Measurements from ENCODE around the gene IER3IP1. TPM values are rescaled to one million over a fixed set of nuclear protein-coding genes. Genes with fewer than 3 reads are reported as not detected.
A peak's percentile ranks its signal among the peaks of the same experiment; 100 is the strongest.

The IER3IP1 gene
- total and polyA plus RNA-seq, 2 of the 4 experiments (the other 2 are of a cell fraction): 7.0 to 11.7 TPM

GRCh38 chr18:47163241-47163640 is 12.9 kb downstream of the IER3IP1 start:
- ATAC-seq (ENCODE audit: low read depth) (peak; percentile 93), DNase-seq (peak; percentile 87)
- no peak overlapping the region for H2AK9ac ChIP-seq (replicated peaks; ENCODE audit: low read depth, low read length, poor library complexity)
- no peak overlapping the region for H4K91ac ChIP-seq (ENCODE audit: insufficient read depth, low read depth, low read length)
- H2BK5ac ChIP-seq (ENCODE audit: low read depth, low read length, poor library complexity, severe bottlenecking): no peak overlapping the region
- H2AFZ ChIP-seq (replicated peaks; ENCODE audit: low read length, poor library complexity): no peak overlapping the region
- peak overlapping the region; percentile 23; the same call in 1 of the 2 replicates for H3K9ac ChIP-seq (ENCODE audit: low read depth, low read length)
- H3K14ac ChIP-seq (replicated peaks; ENCODE audit: low read depth, low read length): no peak overlapping the region
- H2BK20ac ChIP-seq (ENCODE audit: low read depth, low read length): no peak overlapping the region
- no peaks in the 10 kb centered on the region for H3K27me3 ChIP-seq (ENCODE audit: control insufficient read depth, insufficient read depth, low read length)
- peaks cover 2% of the 10 kb centered on the region; the same call in 1 of the 2 replicates for H3K4me1 ChIP-seq (ENCODE audit: control insufficient read depth, insufficient read depth, low read length)
- peaks cover 2% of the 10 kb centered on the region for H3K36me3 ChIP-seq (ENCODE audit: control insufficient read depth, insufficient read depth, low read length)
- no peak overlapping the region for H3K4ac ChIP-seq (ENCODE audit: low read depth, low read length)
- H3K9me1 ChIP-seq (ENCODE audit: insufficient read depth, low read length): peaks cover 8% of the 10 kb centered on the region; the same call in 1 of the 2 replicates
- peak; percentile 45; the same call in 1 of the 2 replicates for TF ChIP-seq FOS (IDR thresholded peaks at IDR 0.05; ENCODE audit: low read depth, low read length)
- peak; percentile 74 for TF ChIP-seq CEBPB (IDR thresholded peaks at IDR 0.05; ENCODE audit: low read depth, low read length)
- no peak for TF ChIP-seq BHLHE40 (IDR thresholded peaks at IDR 0.05; ENCODE audit: low read depth, low read length)
- no peak overlapping the region for H2BK15ac ChIP-seq (ENCODE audit: low read depth, low read length)
- dilution Hi-C loops (cut with HindIII; ENCODE audit: low sequenced_read_pairs, unreplicated experiment) (no loop called here), intact Hi-C loops (cut with micrococcal nuclease) (no loop called here), in situ Hi-C loops (cut with MboI; ENCODE audit: low sequenced_read_pairs) (no loop called here)
- H3K23ac ChIP-seq (ENCODE audit: low read depth, low read length): no peak overlapping the region
- no CpG with 5 or more reads among the region's 5 CpGs for WGBS, 2 experiments (ENCODE audit: extremely low coverage in 2 of 2, insufficient read length in 1 of 2)
- H3K9me3 ChIP-seq (ENCODE audit: control insufficient read depth, insufficient read depth, low read length): no peaks in the 10 kb centered on the region
- H2AK5ac ChIP-seq (ENCODE audit: low read depth, low read length): no peak overlapping the region
- ChIA-PET POLR2A (ENCODE audit: unreplicated experiment) (no interaction called here), CTCF (no interaction called here)
- H3K27ac ChIP-seq (ENCODE audit: insufficient read depth, low read length): no peak overlapping the region
- BruUV-seq (replicated peaks): no TSS peak
- no peak overlapping the region for H4K8ac ChIP-seq (ENCODE audit: low read depth in 2 of 2, low read length in 2 of 2)
- H3K4me3 ChIP-seq (ENCODE audit: insufficient read depth, low read depth, low read length): no peak overlapping the region
- no peak overlapping the region for H4K5ac ChIP-seq (ENCODE audit: low read depth, low read length)
- no peak overlapping the region for H3K18ac ChIP-seq (ENCODE audit: low read depth, low read length)
- H3K56ac ChIP-seq (ENCODE audit: extremely low read depth, insufficient read depth, low read length): no peak overlapping the region
- peaks cover 12 to 61% of the 10 kb centered on the region in 2 experiments for H3K79me1 ChIP-seq (ENCODE audit: low read depth in 1 of 2, low read length in 2 of 2)
- no peak overlapping the region for H2BK120ac ChIP-seq (ENCODE audit: low read depth, low read length)
- H3K4me2 ChIP-seq (ENCODE audit: low read depth, low read length): peak overlapping the region; percentile 86
- peaks cover 64% of the 10 kb centered on the region for H4K20me1 ChIP-seq (ENCODE audit: insufficient read depth, low read length)

All from IMR-90 (cell line).